OCI-LY1 (cell line): ENCODE measurements around the gene AKR7A2.

ENCODE experiments used
- H2AFZ ChIP-seq: fragments of 200-600 bp; sonication (generic), shearing (Covaris generic); 2 replicates; pipeline ENCODE4 v1.6.0; 2014; ENCODE audit warnings: antibody characterized with exemption, mild to moderate bottlenecking, low read length
- H3F3A ChIP-seq: fragments of 200-600 bp; sonication (generic), shearing (Covaris generic); 2 replicates; pipeline ENCODE4 v1.6.0; 2014; ENCODE audit warnings: mild to moderate bottlenecking, antibody characterized with exemption, low read length, moderate library complexity; ENCODE audit not compliant: insufficient read depth
- H3K27ac ChIP-seq: fragments of 200-600 bp; sonication (generic); 2 replicates; pipeline ENCODE4 v1.5.1; 2014; ENCODE audit warnings: low read length, mixed run types, mild to moderate bottlenecking, low read depth; ENCODE audit not compliant: poor library complexity, severe bottlenecking
- H3K27me3 ChIP-seq: fragments of 200-600 bp; sonication (generic); 2 replicates; pipeline ENCODE4 v1.6.0; 2014; ENCODE audit warnings: antibody characterized with exemption, mild to moderate bottlenecking, low read length, moderate library complexity; ENCODE audit not compliant: insufficient read depth
- H3K36me3 ChIP-seq: fragments of 200-600 bp; sonication (generic); 2 replicates; pipeline ENCODE4 v1.6.1; 2014; ENCODE audit warnings: mild to moderate bottlenecking, antibody characterized with exemption, low read length, moderate library complexity, mixed read lengths; ENCODE audit not compliant: insufficient read depth
- H3K4me1 ChIP-seq: fragments of 200-600 bp; sonication (generic); 2 replicates; pipeline ENCODE4 v1.5.1; 2014; ENCODE audit warnings: mild to moderate bottlenecking, low read length, moderate library complexity; ENCODE audit not compliant: insufficient read depth, severe bottlenecking
- H3K4me2 ChIP-seq: fragments of 200-600 bp; sonication (generic), shearing (Covaris generic); 2 replicates; pipeline ENCODE4 v1.6.1; 2014; ENCODE audit warnings: low read length
- H3K4me3 ChIP-seq: fragments of 200-600 bp; sonication (generic); 2 replicates; pipeline ENCODE4 v1.5.1; 2014; ENCODE audit warnings: low read length, low read depth, mild to moderate bottlenecking, mixed read lengths; ENCODE audit not compliant: poor library complexity, severe bottlenecking
- H3K79me2 ChIP-seq: fragments of 200-600 bp; shearing (Covaris generic); 2 replicates; pipeline ENCODE4 v1.6.1; 2016; ENCODE audit warnings: mixed run types, low read length, mixed read lengths; ENCODE audit not compliant: insufficient read depth
- H3K9ac ChIP-seq: fragments of 200-600 bp; sonication (generic), shearing (Covaris generic); 2 replicates; pipeline ENCODE4 v1.6.1; 2014; ENCODE audit warnings: mild to moderate bottlenecking, low read length, mixed read lengths
- H3K9me2 ChIP-seq: fragments of 200-600 bp; sonication (generic), shearing (Covaris generic); 2 replicates; pipeline ENCODE4 v1.6.1; 2014; ENCODE audit warnings: low read depth, mild to moderate bottlenecking, low read length, mixed read lengths
- H3K9me3 ChIP-seq: fragments of 200-600 bp; shearing (Covaris generic); 2 replicates; pipeline ENCODE4 v1.6.1; 2014; ENCODE audit warnings: low read length, mixed read lengths
- H4K20me1 ChIP-seq: fragments of 200-600 bp; sonication (generic), shearing (Covaris generic); 2 replicates; pipeline ENCODE4 v1.6.0; 2016; ENCODE audit warnings: mild to moderate bottlenecking, low read length; ENCODE audit not compliant: insufficient read depth
- CTCF ChIP-seq: fragments of 200-600 bp; sonication (generic), shearing (Covaris generic); IDR thresholded peaks from 2 replicates; pipeline ENCODE4 v1.5.1; 2017; ENCODE audit warnings: mild to moderate bottlenecking, antibody characterized with exemption, low read length, moderate library complexity, mixed read lengths
- EZH2 ChIP-seq: fragments of 200-600 bp; sonication (generic), shearing (Covaris generic); IDR thresholded peaks from 2 replicates; pipeline ENCODE4 v1.8.0; 2017; ENCODE audit warnings: borderline replicate concordance, mixed run types, mild to moderate bottlenecking, antibody characterized with exemption, low read length, moderate library complexity, mixed read lengths

The AKR7A2 gene

GRCh38 chr1:19350566-19350965, 38.6 kb upstream of the AKR7A2 start:
- Histone ChIP-seq H3K4me3 (no peak overlapping the region), H3K79me2 (no peaks in the 10 kb centered on the region), H3K27ac (peak overlapping the region; percentile 89)

GRCh38 chr1:19349999-19350398, 38.1 kb upstream of the AKR7A2 start:
- H3K4me1 ChIP-seq: peaks cover 35% of the 10 kb centered on the region
- H3K27me3 ChIP-seq: no peaks in the 10 kb centered on the region
- peak overlapping the region; percentile 12; the same call in 1 of the 2 replicates for H3K9ac ChIP-seq
- peaks cover 15% of the 10 kb centered on the region; the same call in 1 of the 2 replicates for H3K36me3 ChIP-seq
- no peak overlapping the region for H2AFZ ChIP-seq
- peak overlapping the region; percentile 89 for H3K27ac ChIP-seq
- no peaks in the 10 kb centered on the region for H3K79me2 ChIP-seq
- no peaks in the 10 kb centered on the region for H4K20me1 ChIP-seq
- no peaks in the 10 kb centered on the region for H3F3A ChIP-seq
- peak overlapping the region; percentile 13; the same call in 1 of the 2 replicates for H3K4me2 ChIP-seq
- no peaks in the 10 kb centered on the region for H3K9me2 ChIP-seq
- H3K4me3 ChIP-seq: no peak overlapping the region
- TF ChIP-seq EZH2 (no peak), CTCF (no peak)
- H3K9me3 ChIP-seq: no peaks in the 10 kb centered on the region

More at GRCh38 chr1:19350566-19350965, 38.6 kb upstream of the AKR7A2 start:
- H3K9me3 ChIP-seq: no peaks in the 10 kb centered on the region
- H3K9ac ChIP-seq: no peak overlapping the region
- H3K4me2 ChIP-seq: no peak overlapping the region
- peaks cover 19% of the 10 kb centered on the region; the same call in 1 of the 2 replicates for H3K36me3 ChIP-seq
- no peaks in the 10 kb centered on the region for H3K9me2 ChIP-seq
- no peaks in the 10 kb centered on the region for H4K20me1 ChIP-seq
- no peak overlapping the region for H2AFZ ChIP-seq
- H3K4me1 ChIP-seq: peaks cover 35% of the 10 kb centered on the region
- TF ChIP-seq EZH2 (no peak), CTCF (no peak)
- H3F3A ChIP-seq: no peaks in the 10 kb centered on the region
- no peaks in the 10 kb centered on the region for H3K27me3 ChIP-seq

- TF ChIP-seq EZH2 (no peak), CTCF (no peak)
- no peaks in the 10 kb centered on the region for H3K9me3 ChIP-seq
- H2AFZ ChIP-seq: no peak overlapping the region
- H3K36me3 ChIP-seq: peaks cover 9% of the 10 kb centered on the region; the same call in 1 of the 2 replicates
- no peaks in the 10 kb centered on the region for H3K79me2 ChIP-seq
- no peaks in the 10 kb centered on the region for H3K27me3 ChIP-seq
- H3K4me3 ChIP-seq: no peak overlapping the region
- no peaks in the 10 kb centered on the region for H4K20me1 ChIP-seq
- H3F3A ChIP-seq: no peaks in the 10 kb centered on the region
- peak overlapping the region; percentile 89 for H3K27ac ChIP-seq
- no peaks in the 10 kb centered on the region for H3K9me2 ChIP-seq
- H3K4me2 ChIP-seq: peak overlapping the region; percentile 39; the same call in 1 of the 2 replicates
- H3K4me1 ChIP-seq: peaks cover 35% of the 10 kb centered on the region
- H3K9ac ChIP-seq: peak overlapping the region; percentile 19; the same call in 1 of the 2 replicates
Observed at GRCh38 chr1:19348441-19349198, 36.7 kb upstream of the AKR7A2 start.
